Activated T-cell treated with anti-CD3 and anti-CD28 coated beads, Interleukin-2, amount 50 U/mL, for 24 hours (primary cell): ENCODE data around the gene SYT11.

Source experiments
- DNase-seq: peaks from one replicate; pipeline ENCODE4 v3.0.0-alpha.2; 2020
- H3K27ac Mint-ChIP-seq: 2 replicates; pipeline ENCODE4 v1.8.0; 2020; ENCODE audit warnings: mild to moderate bottlenecking, mixed read lengths
- H3K27me3 Mint-ChIP-seq: 2 replicates; pipeline ENCODE4 v1.8.0; 2020; ENCODE audit warnings: mixed read lengths
- H3K36me3 Mint-ChIP-seq: 2 replicates; pipeline ENCODE4 v1.8.0; 2020; ENCODE audit warnings: low read depth, mixed read lengths
- H3K4me1 Mint-ChIP-seq: 2 replicates; pipeline ENCODE4 v1.8.0; 2020; ENCODE audit warnings: low read depth, mixed read lengths
- H3K4me3 Mint-ChIP-seq: 2 replicates; pipeline ENCODE4 v1.8.0; 2020; ENCODE audit warnings: mild to moderate bottlenecking, moderate library complexity, mixed read lengths
- H3K9me3 Mint-ChIP-seq: 2 replicates; pipeline ENCODE4 v1.8.0; 2020; ENCODE audit warnings: mixed read lengths

The SYT11 gene

GRCh38 chr1:155850345-155850744 is 9.0 kb upstream of the SYT11 start:
- no peak for DNase-seq
- peaks cover 92% of the 10 kb centered on the region for H3K36me3 Mint-ChIP-seq
- no peaks in the 10 kb centered on the region for H3K27me3 Mint-ChIP-seq
- H3K9me3 Mint-ChIP-seq: no peaks in the 10 kb centered on the region
- H3K4me3 Mint-ChIP-seq: no peak overlapping the region
- H3K27ac Mint-ChIP-seq: peak overlapping the region; percentile 3
- H3K4me1 Mint-ChIP-seq: peaks cover 54% of the 10 kb centered on the region

- peak overlapping the region; percentile 99 for H3K4me3 Mint-ChIP-seq
- peaks cover 6% of the 10 kb centered on the region for H3K27me3 Mint-ChIP-seq
- peak overlapping the region; percentile 98 for H3K27ac Mint-ChIP-seq
- H3K9me3 Mint-ChIP-seq: no peaks in the 10 kb centered on the region
- H3K4me1 Mint-ChIP-seq: peaks cover 75% of the 10 kb centered on the region
- DNase-seq: no peak
- H3K36me3 Mint-ChIP-seq: peaks cover 55% of the 10 kb centered on the region
Measured at GRCh38 chr1:155856257-155856974, 3.0 kb upstream of the SYT11 start.

- Mint-ChIP-seq H3K36me3 (peaks cover 46% of the 10 kb centered on the region), H3K9me3 (no peaks in the 10 kb centered on the region), H3K4me1 (peaks cover 70% of the 10 kb centered on the region), H3K27ac (peak within 1 kb of the TSS; percentile 98), H3K27me3 (peaks cover 11% of the 10 kb centered on the region), H3K4me3 (peak within 1 kb of the TSS; percentile 99)
- peak; percentile 89 for DNase-seq
Measured at GRCh38 chr1:155856975-155857930, 2.1 kb upstream of the SYT11 start, which contains the start of gene GON4L. Gene GON4L, minus strand, starts transcription at chr1:155857214. Its CDS starts 3,434 bp downstream, at chr1:155853780.

- Mint-ChIP-seq H3K36me3 (peaks cover 31% of the 10 kb centered on the region), H3K9me3 (no peaks in the 10 kb centered on the region), H3K27me3 (peaks cover 12% of the 10 kb centered on the region), H3K27ac (peak overlapping the region; percentile 98), H3K4me3 (peak overlapping the region; percentile 99), H3K4me1 (peaks cover 56% of the 10 kb centered on the region)
- DNase-seq: peak; percentile 51
Measured at GRCh38 chr1:155858800-155859233, 550 bp upstream of the SYT11 start.

DNA sequence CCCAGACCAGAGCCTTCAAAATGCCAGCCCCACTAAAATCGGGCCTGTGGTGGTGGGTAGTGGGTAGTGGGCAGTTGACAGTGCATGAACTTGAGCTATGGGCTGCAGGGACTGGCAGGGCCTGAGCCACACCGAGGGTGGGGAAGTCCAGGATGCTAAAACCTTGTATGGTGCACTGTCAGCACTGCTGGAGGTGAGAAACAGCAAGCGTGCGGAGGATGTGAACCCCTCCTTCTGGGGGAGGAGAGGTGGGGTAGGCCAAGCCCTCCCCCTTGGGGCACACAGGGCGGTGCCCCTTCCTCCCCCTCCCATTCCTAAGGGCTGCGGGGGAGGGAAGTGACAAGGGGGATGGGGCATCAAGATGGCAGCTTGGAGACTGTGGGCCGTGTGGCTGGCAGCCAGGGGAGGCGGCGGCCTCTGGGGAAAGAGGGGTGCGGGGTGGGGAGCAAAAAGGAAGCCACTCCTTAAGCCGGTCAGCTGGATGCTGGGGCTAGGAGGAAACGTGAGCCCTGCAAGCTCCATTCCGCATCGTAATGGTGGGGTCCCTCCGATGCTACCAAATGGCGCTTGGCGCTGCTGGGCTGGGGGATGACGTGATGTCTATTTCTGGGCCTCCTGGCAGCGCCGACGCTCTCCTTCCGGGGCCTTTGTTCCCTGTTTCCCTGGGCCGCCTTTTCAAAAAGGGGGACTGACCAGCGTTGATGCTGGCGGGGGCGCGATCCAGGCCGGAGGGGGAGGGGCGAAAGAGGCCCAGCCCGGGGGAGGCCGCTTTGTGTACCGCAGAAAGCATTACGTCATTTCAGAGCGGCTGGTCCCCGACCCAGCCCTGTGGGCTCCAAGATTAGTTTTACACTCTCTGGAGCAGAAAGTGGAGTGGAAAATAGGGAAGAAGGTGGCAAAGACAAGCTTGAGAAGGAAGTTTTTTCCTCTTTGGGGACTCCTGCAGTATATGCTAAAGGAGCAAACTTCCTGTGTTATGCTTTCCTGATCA is 809 bp downstream of the SYT11 start:
- peak; percentile 68 for DNase-seq
- no peaks in the 10 kb centered on the region for H3K9me3 Mint-ChIP-seq
- peak overlapping the region; percentile 98 for H3K27ac Mint-ChIP-seq
- peaks cover 18% of the 10 kb centered on the region for H3K36me3 Mint-ChIP-seq
- peaks cover 12% of the 10 kb centered on the region for H3K27me3 Mint-ChIP-seq
- H3K4me3 Mint-ChIP-seq: peak overlapping the region; percentile 99
- H3K4me1 Mint-ChIP-seq: peaks cover 53% of the 10 kb centered on the region

- H3K9me3 Mint-ChIP-seq: no peaks in the 10 kb centered on the region
- peaks cover 12% of the 10 kb centered on the region for H3K36me3 Mint-ChIP-seq
- peaks cover 12% of the 10 kb centered on the region for H3K27me3 Mint-ChIP-seq
- H3K27ac Mint-ChIP-seq: peak overlapping the region; percentile 98
- peak overlapping the region; percentile 99 for H3K4me3 Mint-ChIP-seq
- DNase-seq: no peak
- H3K4me1 Mint-ChIP-seq: peaks cover 47% of the 10 kb centered on the region
Measured at GRCh38 chr1:155860970-155861510, 1.7 kb downstream of the SYT11 start.

- Mint-ChIP-seq H3K27me3 (peaks cover 12% of the 10 kb centered on the region), H3K9me3 (no peaks in the 10 kb centered on the region), H3K36me3 (peaks cover 5% of the 10 kb centered on the region), H3K4me3 (no peak overlapping the region), H3K27ac (no peak overlapping the region), H3K4me1 (peaks cover 41% of the 10 kb centered on the region)
- no peak for DNase-seq
Measured at GRCh38 chr1:155861896-155862295, 2.5 kb downstream of the SYT11 start.

DNA sequence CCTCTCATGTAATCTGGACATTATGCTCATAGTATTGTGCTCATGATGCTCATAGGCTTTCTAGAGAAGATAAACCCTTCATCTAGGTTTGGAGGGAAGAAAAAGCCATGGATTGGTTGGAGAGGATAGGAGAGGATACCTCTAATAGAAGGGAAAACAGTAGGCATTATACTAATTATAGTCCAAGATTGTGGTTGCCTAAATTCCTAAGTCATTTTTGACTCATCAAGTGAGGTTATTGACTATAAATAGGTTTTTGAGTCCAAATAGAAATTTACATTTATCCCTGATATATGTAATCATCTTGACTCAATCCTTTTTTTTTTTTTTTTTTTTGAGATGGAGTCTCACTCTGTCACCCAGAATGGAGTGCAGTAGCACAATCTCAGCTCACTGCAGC is 5.0 kb downstream of the SYT11 start:
- H3K36me3 Mint-ChIP-seq: peaks cover 3% of the 10 kb centered on the region
- peaks cover 17% of the 10 kb centered on the region for H3K4me1 Mint-ChIP-seq

DNA sequence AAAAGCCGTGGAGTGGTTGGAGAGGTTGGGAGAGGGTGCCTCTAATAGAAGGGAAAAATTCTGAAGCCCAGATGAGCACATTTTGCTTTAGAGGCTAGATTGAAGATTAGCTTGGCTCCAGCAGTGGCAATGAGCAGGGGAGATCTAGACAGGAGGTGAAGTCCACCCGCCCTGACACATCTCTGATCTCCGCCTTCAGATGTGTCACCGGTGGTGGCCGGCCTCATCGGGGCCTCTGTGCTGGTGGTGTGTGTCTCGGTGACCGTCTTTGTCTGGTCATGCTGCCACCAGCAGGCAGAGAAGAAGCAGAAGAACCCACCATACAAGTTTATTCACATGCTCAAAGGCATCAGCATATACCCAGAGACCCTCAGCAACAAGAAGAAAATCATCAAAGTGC is 8.4 kb downstream of the SYT11 start:
- H3K27me3 Mint-ChIP-seq: no peaks in the 10 kb centered on the region
- no peak for DNase-seq
- H3K9me3 Mint-ChIP-seq: no peaks in the 10 kb centered on the region
- H3K27ac Mint-ChIP-seq: no peak overlapping the region
- no peaks in the 10 kb centered on the region for H3K4me1 Mint-ChIP-seq
- no peak overlapping the region for H3K4me3 Mint-ChIP-seq
- no peaks in the 10 kb centered on the region for H3K36me3 Mint-ChIP-seq

More for the DNA sequence above, 5.0 kb downstream of the SYT11 start:
- peaks cover 11% of the 10 kb centered on the region for H3K27me3 Mint-ChIP-seq
- H3K9me3 Mint-ChIP-seq: no peaks in the 10 kb centered on the region
- H3K4me3 Mint-ChIP-seq: no peak overlapping the region
- DNase-seq: no peak
- no peak overlapping the region for H3K27ac Mint-ChIP-seq

- H3K4me3 Mint-ChIP-seq: no peak overlapping the region
- no peaks in the 10 kb centered on the region for H3K27me3 Mint-ChIP-seq
- no peaks in the 10 kb centered on the region for H3K36me3 Mint-ChIP-seq
- no peak for DNase-seq
- no peaks in the 10 kb centered on the region for H3K9me3 Mint-ChIP-seq
- no peaks in the 10 kb centered on the region for H3K4me1 Mint-ChIP-seq
- H3K27ac Mint-ChIP-seq: no peak overlapping the region
Measured at GRCh38 chr1:155871390-155871789, 12.0 kb downstream of the SYT11 start.

- no peaks in the 10 kb centered on the region for H3K9me3 Mint-ChIP-seq
- H3K27me3 Mint-ChIP-seq: no peaks in the 10 kb centered on the region
- H3K4me1 Mint-ChIP-seq: no peaks in the 10 kb centered on the region
- H3K4me3 Mint-ChIP-seq: no peak overlapping the region
- H3K36me3 Mint-ChIP-seq: no peaks in the 10 kb centered on the region
- no peak for DNase-seq
- no peak overlapping the region for H3K27ac Mint-ChIP-seq
Measured at GRCh38 chr1:155872527-155872926, 13.2 kb downstream of the SYT11 start.

DNA sequence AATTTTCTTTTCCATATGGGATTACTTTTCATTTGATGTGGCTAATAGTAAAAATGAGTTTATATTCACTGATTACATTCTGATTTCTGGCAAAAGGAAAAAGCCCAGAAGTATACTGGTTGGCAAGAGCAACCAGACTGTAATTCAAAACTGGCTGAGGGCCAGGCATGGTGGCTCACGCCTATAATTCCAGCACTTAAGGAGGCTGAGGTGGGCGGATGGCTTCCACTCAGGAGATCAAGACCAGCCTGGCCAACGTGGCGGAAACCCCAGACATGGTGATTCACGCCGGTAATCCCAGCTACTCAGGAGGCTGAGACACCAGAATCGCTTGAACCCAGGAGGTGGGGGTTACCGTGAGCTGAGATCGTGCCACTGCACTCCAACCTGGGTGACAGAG is 14.5 kb downstream of the SYT11 start:
- no peak for DNase-seq
- Mint-ChIP-seq H3K4me1 (no peaks in the 10 kb centered on the region), H3K36me3 (no peaks in the 10 kb centered on the region), H3K27ac (no peak overlapping the region), H3K27me3 (no peaks in the 10 kb centered on the region), H3K9me3 (no peaks in the 10 kb centered on the region), H3K4me3 (no peak overlapping the region)

DNA sequence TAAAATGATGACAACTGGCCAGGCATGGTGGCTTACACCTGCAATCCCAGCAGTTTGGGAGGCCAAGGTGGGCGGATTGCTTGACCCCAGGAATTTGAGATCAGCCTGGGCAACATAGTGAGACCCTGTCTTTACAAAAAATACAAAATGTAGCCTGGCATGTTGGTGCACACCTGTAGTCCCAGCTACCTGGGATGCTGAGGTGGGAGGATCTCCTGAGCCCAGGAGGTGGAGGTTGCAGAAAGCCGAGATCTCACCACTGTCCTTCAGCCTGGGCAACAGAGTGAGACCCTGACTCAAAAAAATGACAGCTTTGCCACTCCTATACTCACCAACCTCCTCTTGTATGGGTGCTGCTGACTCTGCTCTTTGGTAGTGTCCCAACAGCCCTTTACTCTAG is 18.6 kb downstream of the SYT11 start:
- Mint-ChIP-seq H3K36me3 (peaks cover 2% of the 10 kb centered on the region), H3K27ac (no peak overlapping the region)
- no peak for DNase-seq

DNA sequence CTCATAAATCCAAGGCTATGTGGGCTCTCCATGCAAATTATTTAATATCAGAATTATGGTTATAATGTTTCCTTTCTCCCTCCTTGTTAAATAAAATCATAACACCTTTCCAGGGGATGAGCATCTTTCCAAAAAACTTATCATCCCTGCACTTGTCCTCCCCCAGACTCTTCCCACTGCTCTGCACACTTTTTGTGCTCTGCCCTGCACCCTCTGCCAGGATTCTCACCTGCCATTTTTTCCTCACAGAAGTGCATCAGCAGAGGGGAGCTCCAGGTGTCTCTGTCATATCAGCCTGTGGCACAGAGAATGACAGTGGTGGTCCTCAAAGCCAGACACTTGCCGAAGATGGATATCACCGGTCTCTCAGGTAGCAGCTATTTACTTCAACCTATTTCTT is 20.9 kb downstream of the SYT11 start:
- H3K27me3 Mint-ChIP-seq: no peaks in the 10 kb centered on the region
- no peak overlapping the region for H3K4me3 Mint-ChIP-seq
- peaks cover 2% of the 10 kb centered on the region for H3K36me3 Mint-ChIP-seq
- H3K9me3 Mint-ChIP-seq: no peaks in the 10 kb centered on the region
- no peaks in the 10 kb centered on the region for H3K4me1 Mint-ChIP-seq
- DNase-seq: no peak
- H3K27ac Mint-ChIP-seq: no peak overlapping the region

More for the DNA sequence above, 18.6 kb downstream of the SYT11 start:
- Mint-ChIP-seq H3K4me3 (no peak overlapping the region), H3K4me1 (no peaks in the 10 kb centered on the region), H3K27me3 (no peaks in the 10 kb centered on the region), H3K9me3 (no peaks in the 10 kb centered on the region)
